HG02759 (cell line): ENCODE results near the gene DNAJC9.
A peak's percentile ranks its signal among the peaks of the same experiment; 100 is the strongest.
"Not testable (repeated sequence)": the region's sequence is repeated elsewhere in the genome, so short reads cannot be mapped to it uniquely, and the experiment has no call there.

Source experiments
- ATAC-seq: cut with Tn5 transposase; IDR thresholded peaks from one replicate; pipeline ENCODE4 v1.9.1; 2021; ENCODE audit warnings: mild to moderate bottlenecking, moderate library complexity; ENCODE audit not compliant: unreplicated experiment

Gene DNAJC9

GRCh38 chr10:73246646-73247508 is at the start of gene DNAJC9:
DNAJC9 (minus strand) TSS chr10:73247255; CDS start chr10:73247189, 66 bp downstream.
- ATAC-seq = peak; percentile 87

GRCh38 chr10:73293461-73293860 is 46.4 kb upstream of the DNAJC9 start:
- no peak for ATAC-seq

- ATAC-seq = no peak
Observed at GRCh38 chr10:73289958-73290357, 42.9 kb upstream of the DNAJC9 start.

- ATAC-seq = no peak
Observed at GRCh38 chr10:73287441-73287840, 40.4 kb upstream of the DNAJC9 start.

GRCh38 chr10:73281097-73281496 is 34.0 kb upstream of the DNAJC9 start:
- no peak for ATAC-seq

GRCh38 chr10:73264423-73264822 is 17.4 kb upstream of the DNAJC9 start:
- ATAC-seq = no peak

GRCh38 chr10:73263693-73264347 is 16.8 kb upstream of the DNAJC9 start:
- ATAC-seq = no peak

- no peak for ATAC-seq
Observed at GRCh38 chr10:73262880-73263555, 16.0 kb upstream of the DNAJC9 start.

- no peak for ATAC-seq
Observed at GRCh38 chr10:73262105-73262730, 15.2 kb upstream of the DNAJC9 start.

- ATAC-seq = no peak
Observed at GRCh38 chr10:73261362-73261995, 14.4 kb upstream of the DNAJC9 start.

GRCh38 chr10:73258612-73259011 is 11.6 kb upstream of the DNAJC9 start:
- not testable (repeated sequence) for ATAC-seq

- no peak for ATAC-seq
Observed at GRCh38 chr10:73253225-73253555, 6.1 kb upstream of the DNAJC9 start.

GRCh38 chr10:73252445-73253224 is 5.6 kb upstream of the DNAJC9 start, which contains the start of gene MRPS16:
MRPS16 (minus strand) TSS chr10:73252644; CDS start chr10:73252482, 162 bp downstream.
- ATAC-seq = peak; percentile 86

- ATAC-seq = no peak
Observed at GRCh38 chr10:73251683-73252444, 4.8 kb upstream of the DNAJC9 start.

GRCh38 chr10:73248259-73248724 is 1.2 kb upstream of the DNAJC9 start:
- no peak for ATAC-seq

- ATAC-seq = no peak
Observed at GRCh38 chr10:73247509-73248258, 629 bp upstream of the DNAJC9 start.

GRCh38 chr10:73246322-73246645 is 771 bp downstream of the DNAJC9 start:
- ATAC-seq = no peak

- no peak for ATAC-seq
Observed at GRCh38 chr10:73244866-73245477, 2.1 kb downstream of the DNAJC9 start.
